ENCODE data around the gene MICU1.

DNA sequence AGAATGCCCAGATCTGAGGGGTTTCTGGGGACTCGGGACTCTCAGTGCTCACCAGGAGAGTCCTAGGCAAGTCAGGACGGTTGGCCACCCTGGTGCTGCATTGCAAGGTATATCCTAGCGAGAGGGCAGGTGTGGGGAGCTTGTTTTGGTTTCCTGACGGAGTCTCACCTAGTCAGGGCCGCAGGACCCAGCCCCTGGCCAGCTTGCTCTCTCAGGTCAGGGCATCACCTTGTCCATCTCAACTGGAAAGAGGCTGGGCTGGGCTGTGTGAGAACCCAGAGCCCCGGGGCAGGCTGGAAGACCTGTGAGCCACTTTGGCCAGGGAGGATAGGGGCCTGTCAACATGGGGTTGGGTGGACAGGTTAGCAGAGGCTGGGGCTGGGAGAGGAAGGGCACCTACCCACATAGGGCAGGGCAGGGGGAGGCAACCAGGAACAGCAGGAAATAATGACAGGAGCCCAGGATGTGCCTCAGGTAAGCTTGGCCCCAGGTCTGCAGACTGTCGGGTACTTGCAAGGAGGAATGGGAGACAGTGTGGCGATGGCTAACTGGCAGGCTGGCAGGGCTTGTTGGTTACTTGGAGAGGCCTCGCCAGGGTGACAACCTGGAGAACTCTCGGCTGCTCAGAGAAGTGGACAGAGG, 302.6 kb downstream of the MICU1 start:
- TF ChIP-seq BHLHE40 (IDR thresholded peaks at IDR 0.05; ENCODE audit: low read length) (no peak), MXI1 (IDR thresholded peaks at IDR 0.05; ENCODE audit: borderline replicate concordance, low read depth, low read length) (no peak), ZBTB8A (CRISPR knock-in tag; IDR thresholded peaks at IDR 0.05; ENCODE audit: borderline replicate concordance, low read depth) (no peak), POLR2AphosphoS2 (IDR thresholded peaks at IDR 0.05; ENCODE audit: low read depth, low read length) (no peak), ZNF546 (CRISPR knock-in tag; conservative IDR thresholded peaks at IDR 0.05) (no peak), CHCHD3 (CRISPR knock-in tag; IDR thresholded peaks at IDR 0.05) (no peak), POLR2A (IDR thresholded peaks at IDR 0.05; ENCODE audit: insufficient read depth in 1 of 2, low read depth in 2 of 2, low read length in 2 of 2) (no peak), FOXP1 (IDR thresholded peaks at IDR 0.05) (no peak), FOXP1 (CRISPR knock-in tag; IDR thresholded peaks at IDR 0.05) (no peak), FOXJ3 (CRISPR knock-in tag; IDR thresholded peaks at IDR 0.05; ENCODE audit: borderline replicate concordance) (no peak), ZNF530 (CRISPR knock-in tag; IDR thresholded peaks at IDR 0.05; ENCODE audit: low read depth) (no peak)

Data from HepG2 (cell line).